K562 (cell line): ENCODE results near the gene FBXO33. TPM values are rescaled to one million over a fixed set of nuclear protein-coding genes. Genes with fewer than 3 reads are reported as not detected.

Experiments
- BRD9 ChIP-seq: fragments of 450-650 bp; IDR thresholded peaks from 2 replicates; pipeline ENCODE4 v1.6.1; 2018; ENCODE audit warnings: low read depth; ENCODE audit not compliant: partially characterized antibody
- ELK1 ChIP-seq: sonication (generic); formaldehyde crosslinking; IDR thresholded peaks from 2 replicates; pipeline ENCODE4 v1.8.1; 2022; ENCODE audit warnings: missing genetic modification reagents
- MBD1 ChIP-seq: fragments of 250-450 bp; sonication (Bioruptor Pico); IDR thresholded peaks from 2 replicates; pipeline ENCODE4 v1.8.0; 2022; ENCODE audit warnings: inconsistent platforms
- MLX ChIP-seq, 2 experiments: fragments of 450-650 bp in 1 of 2; sonication (generic) in 1 of 2; formaldehyde crosslinking; conservative IDR thresholded peaks; 2 replicates each; pipeline versions ENCODE4 v1.4.0 to v1.8.1; 2020 to 2022; ENCODE audit warnings: mild to moderate bottlenecking in 1 of 2, missing genetic modification reagents in 1 of 2
- NR3C1 ChIP-seq: sonication (generic); formaldehyde crosslinking; IDR thresholded peaks from 2 replicates; pipeline ENCODE4 v1.8.1; 2022; ENCODE audit warnings: missing genetic modification reagents
- PRPF4 ChIP-seq: fragments of 200-400 bp; formaldehyde crosslinking; IDR thresholded peaks from one replicate; pipeline ENCODE4 v1.6.1; 2017; ENCODE audit warnings: low read length, low read depth, mild to moderate bottlenecking; ENCODE audit not compliant: insufficient read depth, poor library complexity, severe bottlenecking
- SMARCB1 ChIP-seq: IDR thresholded peaks from 2 replicates; pipeline ENCODE4 v1.6.1; 2011; ENCODE audit warnings: improper control_type of control experiment, low read depth; ENCODE audit not compliant: insufficient read length
- SNIP1 ChIP-seq: fragments of 450-650 bp; IDR thresholded peaks from 2 replicates; pipeline ENCODE4 v1.7.1; 2017; ENCODE audit warnings: low read depth, mild to moderate bottlenecking
- ZBTB7A ChIP-seq: IDR thresholded peaks from 2 replicates; pipeline ENCODE4 v1.6.1; 2011; ENCODE audit warnings: low read depth, mild to moderate bottlenecking, low read length, moderate library complexity, borderline replicate concordance; ENCODE audit not compliant: control insufficient read depth
- ZEB2 ChIP-seq: fragments of 450-650 bp; IDR thresholded peaks from 2 replicates; pipeline ENCODE4 v1.6.1; 2016
- ZNF347 ChIP-seq: fragments of 450-650 bp; formaldehyde crosslinking; IDR thresholded peaks from 2 replicates; pipeline ENCODE4 v1.4.0; 2020; ENCODE audit warnings: low read depth, mild to moderate bottlenecking, moderate library complexity
- ZNF449 ChIP-seq: fragments of 250-450 bp; sonication (Bioruptor Pico); IDR thresholded peaks from 2 replicates; pipeline ENCODE4 v1.8.0; 2022; ENCODE audit warnings: moderate library complexity, mild to moderate bottlenecking, inconsistent platforms
- ZSCAN32 ChIP-seq: fragments of 450-650 bp; formaldehyde crosslinking; IDR thresholded peaks from 2 replicates; pipeline ENCODE4 v1.4.0; 2020; ENCODE audit warnings: mild to moderate bottlenecking, moderate library complexity
- polyA plus RNA-seq, 8 experiments: library from polyadenylated mRNA; depleted of rRNA in 4 of 8; stranded (reverse) in 5 of 8; unstranded in 3 of 8; fragments of >200 nt; fragmentation: Nextera tagmentation in 2 of 8; fragmentation: Illumina TruSeq in 1 of 8; extraction: Ambion mirVana in 2 of 8; extraction: Trizol in 1 of 8; gene quantifications; 2 replicates each; pipeline versions ENCODE4 v1.2.1 to v1.2.3, GENCODE V29; 2011 to 2014; ENCODE audit warnings: inconsistent platforms in 1 of 8, missing spikeins in 1 of 8
- total RNA-seq, 7 experiments: library from RNA; depleted of rRNA in 6 of 7; stranded (reverse); fragments of >200 nt in 6 of 7; fragmentation: Illumina TruSeq in 2 of 7; extraction: Trizol in 2 of 7; gene quantifications; 2 replicates each; pipeline versions ENCODE4 v1.2.1 to v1.2.3, GENCODE V29; 2011 to 2021; ENCODE audit warnings: low replicate concordance in 1 of 7
- TF ChIP-seq, protein P1 (sequence below): sonication (generic); formaldehyde crosslinking; IDR thresholded peaks from 2 replicates; pipeline ENCODE4 v1.8.0; 2022; ENCODE audit warnings: mild to moderate bottlenecking, missing genetic modification reagents

The FBXO33 gene
- total and polyA plus RNA-seq, 9 of the 15 experiments (the other 6 are each of a cell fraction or from before 2014, with no cell fraction given): 1.6 to 7.5 (median 5.0) TPM

DNA sequence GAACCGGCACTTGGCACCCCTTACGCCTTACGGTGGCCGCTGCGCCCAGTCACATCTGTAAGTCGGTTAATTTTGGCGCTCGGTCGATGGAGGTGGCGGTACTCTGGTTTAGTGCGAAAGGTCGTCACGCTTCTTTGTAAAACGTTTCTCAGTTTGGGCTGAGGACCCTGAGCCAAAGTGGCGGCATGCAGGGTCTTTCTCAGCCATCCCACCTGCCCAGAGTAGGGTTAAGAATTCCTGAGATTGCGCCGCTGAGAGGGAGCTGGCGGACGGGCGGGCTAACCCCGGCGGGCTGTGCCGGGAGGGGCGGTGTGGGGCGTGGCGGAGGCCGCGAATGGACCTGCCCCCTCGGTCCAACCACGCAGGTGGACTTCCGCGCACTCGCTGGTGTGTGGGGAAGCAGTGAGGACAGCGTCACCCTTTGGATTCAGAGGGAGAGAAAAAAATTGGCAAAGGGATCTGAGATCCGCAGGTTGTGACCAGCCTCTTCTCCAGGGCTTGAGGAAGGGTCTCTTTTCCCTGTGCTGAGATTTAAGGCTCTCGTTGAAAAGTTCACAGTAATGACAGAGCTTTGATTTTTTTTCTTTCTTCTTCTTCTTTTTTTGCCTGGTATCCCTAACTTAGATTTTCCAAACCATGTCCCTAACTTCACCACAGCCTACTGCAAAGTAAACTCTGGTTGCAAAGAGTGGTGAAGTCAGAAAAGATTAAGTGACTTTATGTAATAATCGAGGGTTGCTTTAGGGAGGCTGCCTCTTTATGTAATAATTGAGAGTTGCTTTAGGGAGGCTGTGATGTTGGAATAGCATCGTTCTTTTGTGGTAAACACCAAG lies 602 bp upstream of the FBXO33 start (continued):
- TF ChIP-seq ELK1 (no peak), SMARCB1 (no peak), SNIP1 (no peak), MLX (CRISPR knock-in tag; conservative IDR thresholded peaks at IDR 0.05) (no peak), ZNF347 (CRISPR knock-in tag) (no peak), ZEB2 (no peak), PRPF4 (no peak), ZSCAN32 (no peak), NR3C1 (no peak), ZNF449 (CRISPR knock-in tag) (no peak), ZBTB7A (no peak; the same call in 1 of the 2 replicates), BRD9 (no peak), MBD1 (CRISPR knock-in tag) (no peak)
- TF ChIP-seq, protein P1, sequence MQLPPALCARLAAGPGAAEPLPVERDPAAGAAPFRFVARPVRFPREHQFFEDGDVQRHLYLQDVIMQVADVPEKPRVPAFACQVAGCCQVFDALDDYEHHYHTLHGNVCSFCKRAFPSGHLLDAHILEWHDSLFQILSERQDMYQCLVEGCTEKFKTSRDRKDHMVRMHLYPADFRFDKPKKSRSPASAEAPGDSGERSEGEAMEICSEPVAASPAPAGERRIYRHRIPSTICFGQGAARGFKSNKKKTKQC (CRISPR knock-in tag): no peak
